Measurements from ENCODE around the gene DENND11. TPM values are rescaled to one million over a fixed set of nuclear protein-coding genes. Genes with fewer than 3 reads are reported as not detected.

Gene DENND11
- total and polyA plus RNA-seq, 8 donors: 5.8 to 80.2 (median 13.9) TPM

GRCh38 chr7:141666071-141666470 lies 35.9 kb downstream of the DENND11 start:
- WGBS, 5 donors: 82 to 91% (median 87%) methylated on average over 4 of the region's 4 CpGs
- intact Hi-C loops (cut with DNase I; ENCODE audit: low total_unique reads): no loop called here
- peaks cover 19 to 81% (median 73%) of the 10 kb centered on the region in 4 donors for H3K36me3 ChIP-seq
- peak overlapping the region in 1 of 5 donors; percentile 74 for H3K27ac ChIP-seq
- TF ChIP-seq EP300 (IDR thresholded peaks at IDR 0.05): no peak
- TF ChIP-seq, protein P1, sequence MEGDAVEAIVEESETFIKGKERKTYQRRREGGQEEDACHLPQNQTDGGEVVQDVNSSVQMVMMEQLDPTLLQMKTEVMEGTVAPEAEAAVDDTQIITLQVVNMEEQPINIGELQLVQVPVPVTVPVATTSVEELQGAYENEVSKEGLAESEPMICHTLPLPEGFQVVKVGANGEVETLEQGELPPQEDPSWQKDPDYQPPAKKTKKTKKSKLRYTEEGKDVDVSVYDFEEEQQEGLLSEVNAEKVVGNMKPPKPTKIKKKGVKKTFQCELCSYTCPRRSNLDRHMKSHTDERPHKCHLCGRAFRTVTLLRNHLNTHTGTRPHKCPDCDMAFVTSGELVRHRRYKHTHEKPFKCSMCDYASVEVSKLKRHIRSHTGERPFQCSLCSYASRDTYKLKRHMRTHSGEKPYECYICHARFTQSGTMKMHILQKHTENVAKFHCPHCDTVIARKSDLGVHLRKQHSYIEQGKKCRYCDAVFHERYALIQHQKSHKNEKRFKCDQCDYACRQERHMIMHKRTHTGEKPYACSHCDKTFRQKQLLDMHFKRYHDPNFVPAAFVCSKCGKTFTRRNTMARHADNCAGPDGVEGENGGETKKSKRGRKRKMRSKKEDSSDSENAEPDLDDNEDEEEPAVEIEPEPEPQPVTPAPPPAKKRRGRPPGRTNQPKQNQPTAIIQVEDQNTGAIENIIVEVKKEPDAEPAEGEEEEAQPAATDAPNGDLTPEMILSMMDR (IDR thresholded peaks at IDR 0.05): no peak
- no peak for TF ChIP-seq POLR2A (IDR thresholded peaks at IDR 0.05)
- no peak for TF ChIP-seq POLR2AphosphoS5 (IDR thresholded peaks at IDR 0.05)
- H3K27me3 ChIP-seq: no peaks in the 10 kb centered on the region
- no peak overlapping the region for H3K4me3 ChIP-seq
- peaks cover 15 to 37% (median 19%) of the 10 kb centered on the region in 4 donors for H3K4me1 ChIP-seq
- no peaks in the 10 kb centered on the region for H3K9me3 ChIP-seq
- no peak for DNase-seq

DNA sequence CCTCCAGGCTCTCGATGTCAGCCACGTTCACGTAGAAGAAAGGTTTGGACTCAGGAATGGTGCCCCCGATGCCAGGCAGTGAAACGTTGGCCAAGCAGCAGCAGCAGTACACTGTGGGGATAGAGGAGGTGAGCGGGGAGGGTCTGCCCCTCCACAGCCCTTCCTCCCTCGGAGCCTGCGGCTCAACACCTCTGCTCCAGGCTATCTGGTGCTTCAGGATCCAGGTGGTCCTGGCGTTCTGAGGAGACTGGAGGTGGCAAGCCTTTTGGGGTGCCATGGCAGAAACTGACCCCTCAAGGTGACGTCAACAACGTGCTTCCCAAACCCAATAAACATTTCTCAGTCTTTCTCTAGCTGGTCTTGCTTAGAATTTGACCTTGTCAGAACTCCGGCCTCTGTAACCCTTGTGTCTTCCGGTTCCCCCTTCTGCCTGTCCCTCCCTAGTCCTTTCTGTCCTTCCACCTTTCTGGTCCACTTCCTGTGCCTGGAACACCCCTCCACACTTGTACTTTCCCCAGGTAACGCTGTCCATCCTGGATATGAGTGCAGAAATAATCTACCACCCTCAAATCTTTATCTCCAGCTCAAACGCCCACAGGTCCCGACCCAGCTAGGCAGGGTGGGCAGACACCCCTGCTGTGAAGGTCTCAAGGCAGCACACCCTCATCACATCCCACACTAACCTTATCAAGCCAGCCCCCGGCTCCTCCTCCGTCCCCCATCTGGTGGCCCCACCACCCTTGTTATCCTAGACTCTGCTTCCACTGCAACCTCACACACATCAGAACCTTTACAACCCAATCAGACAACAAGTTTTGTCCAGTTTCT lies 36.5 kb downstream of the DENND11 start:
- peaks cover 19 to 81% (median 69%) of the 10 kb centered on the region in 4 donors for H3K36me3 ChIP-seq
- WGBS, 5 donors: 90 to 92% (median 91%) methylated on average over 18 of the region's 18 CpGs
- H3K27ac ChIP-seq: peak overlapping the region; percentile 57 to 79 (median 68)

GRCh38 chr7:141664450-141664849 lies 37.5 kb downstream of the DENND11 start:
- DNase-seq: peak; percentile 51 to 69
- WGBS, 5 donors: 35 to 78% (median 43%) methylated on average over 6 of the region's 6 CpGs
- Histone ChIP-seq H3K27ac (peak overlapping the region; percentile 64 to 79 (median 70)), H3K27me3 (no peaks in the 10 kb centered on the region), H3K36me3 (peaks cover 19 to 88% (median 76%) of the 10 kb centered on the region in 4 donors), H3K4me1 (peaks cover 15 to 48% (median 19%) of the 10 kb centered on the region in 4 donors), H3K9me3 (no peaks in the 10 kb centered on the region), H3K4me3 (no peak overlapping the region)
- intact Hi-C loops (cut with DNase I; ENCODE audit: low total_unique reads): no loop called here
- TF ChIP-seq POLR2AphosphoS5 (IDR thresholded peaks at IDR 0.05) (peak in 2 of 3 donors; percentile 17 to 49), POLR2A (IDR thresholded peaks at IDR 0.05) (no peak)
- TF ChIP-seq, protein P1 (IDR thresholded peaks at IDR 0.05): no peak

More for the DNA sequence above, 36.5 kb downstream of the DENND11 start:
- no peaks in the 10 kb centered on the region for H3K9me3 ChIP-seq
- H3K27me3 ChIP-seq: no peaks in the 10 kb centered on the region
- no peak for DNase-seq
- intact Hi-C loops (cut with DNase I; ENCODE audit: low total_unique reads): no loop called here
- H3K4me3 ChIP-seq: no peak overlapping the region
- TF ChIP-seq, protein P1 (IDR thresholded peaks at IDR 0.05): no peak
- TF ChIP-seq EP300 (IDR thresholded peaks at IDR 0.05) (no peak), POLR2A (IDR thresholded peaks at IDR 0.05) (no peak), POLR2AphosphoS5 (IDR thresholded peaks at IDR 0.05) (no peak)
- H3K4me1 ChIP-seq: peaks cover 15 to 43% (median 19%) of the 10 kb centered on the region in 4 donors

DNA sequence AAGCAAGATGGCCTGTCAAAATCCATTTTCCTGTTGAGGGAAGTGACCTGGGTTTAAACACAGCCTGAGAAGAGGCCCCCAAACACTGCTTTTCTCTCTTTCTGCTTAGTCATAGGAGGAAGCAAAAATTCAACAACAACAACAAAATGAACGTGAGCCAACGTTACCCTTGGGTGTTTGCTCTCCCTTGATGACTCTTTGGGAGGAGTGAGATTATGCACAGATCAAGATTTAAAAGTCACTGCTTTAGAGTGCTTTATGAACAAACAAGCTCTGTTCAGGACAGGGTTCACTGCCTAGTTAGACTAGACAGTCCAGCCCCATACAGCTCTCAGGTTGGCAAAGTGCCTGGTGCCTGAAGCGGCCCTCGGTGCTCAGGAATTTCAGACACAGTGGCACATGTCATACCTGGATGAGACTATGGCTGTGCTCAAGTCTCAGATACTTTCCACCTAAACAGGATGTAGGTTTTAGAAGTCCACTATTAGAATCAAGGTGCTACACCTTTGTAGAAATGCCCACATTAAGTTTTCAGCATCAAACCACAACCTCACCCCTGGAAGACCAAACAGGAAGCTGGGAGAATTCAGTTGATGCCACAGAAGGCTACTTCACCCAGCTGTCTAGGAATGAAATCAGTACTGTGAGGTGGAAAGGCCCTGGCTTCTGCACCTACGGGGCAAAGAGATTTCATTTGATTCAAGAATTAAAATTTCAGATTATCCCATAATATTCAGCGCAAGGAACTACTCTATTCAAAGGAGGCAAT lies 38.7 kb downstream of the DENND11 start:
- H3K27me3 ChIP-seq: no peaks in the 10 kb centered on the region
- intact Hi-C loops (cut with DNase I; ENCODE audit: low total_unique reads): no loop called here
- H3K27ac ChIP-seq: peak overlapping the region; percentile 64 to 79 (median 70)
- TF ChIP-seq POLR2A (IDR thresholded peaks at IDR 0.05) (no peak), EP300 (IDR thresholded peaks at IDR 0.05) (no peak), POLR2AphosphoS5 (IDR thresholded peaks at IDR 0.05) (peak in 2 of 3 donors; percentile 40 to 80)
- TF ChIP-seq, protein P1 (IDR thresholded peaks at IDR 0.05): no peak
- DNase-seq: peak; percentile 69 to 75
- 37 to 61% (median 39%) methylated on average over 6 of the region's 6 CpGs for WGBS, 5 donors
- H3K9me3 ChIP-seq: no peaks in the 10 kb centered on the region
- peaks cover 15 to 48% (median 19%) of the 10 kb centered on the region in 4 donors for H3K4me1 ChIP-seq
- H3K36me3 ChIP-seq: peaks cover 19 to 97% (median 86%) of the 10 kb centered on the region in 4 donors
- H3K4me3 ChIP-seq: no peak overlapping the region

Data from stomach (tissue), 9 donors.